PC-9 (cell line): ENCODE measurements around the gene SUPT3H.

Experiments used
- CTCF ChIP-seq: fragments of 200-600 bp; sonication (generic); conservative IDR thresholded peaks from 2 replicates; pipeline ENCODE4 v1.6.1; 2017; ENCODE audit warnings: mixed run types, antibody characterized with exemption, mild to moderate bottlenecking, moderate library complexity
- EZH2 ChIP-seq: fragments of 200-600 bp; sonication (generic); IDR thresholded peaks from 2 replicates; pipeline ENCODE4 v1.8.0; 2017; ENCODE audit warnings: antibody characterized with exemption, low read depth

GRCh38 chr6:44804016-44804415 lies 573.7 kb downstream of the SUPT3H start:
- TF ChIP-seq CTCF: no peak
- TF ChIP-seq EZH2: no peak
